ENCODE measurements around the gene MREG. TPM values are rescaled to one million over a fixed set of nuclear protein-coding genes. Genes with fewer than 3 reads are reported as not detected.
"Not testable (repeated sequence)": the region's sequence is repeated elsewhere in the genome, so short reads cannot be mapped to it uniquely, and the experiment has no call there.

Gene MREG
- total and polyA plus RNA-seq, 2 experiments from 2014 or later = 1.8 to 3.1 TPM

- Histone ChIP-seq H3K27ac (no peak overlapping the region), H3K9me3 (ENCODE audit: low read depth) (no peaks in the 10 kb centered on the region), H3K9me2 (ENCODE audit: insufficient read depth) (no peaks in the 10 kb centered on the region), H3K4me3 (no peak overlapping the region), H3K4me1 (ENCODE audit: insufficient read depth) (peaks cover 8% of the 10 kb centered on the region), H3F3A (ENCODE audit: insufficient read depth) (peaks cover 8% of the 10 kb centered on the region; the same call in 1 of the 2 replicates), H4K20me1 (ENCODE audit: insufficient read depth) (no peaks in the 10 kb centered on the region), H3K4me2 (ENCODE audit: unreplicated experiment) (no peak overlapping the region), H3K9ac (no peak overlapping the region), H3K36me3 (ENCODE audit: low read depth) (no peaks in the 10 kb centered on the region), H2AFZ (no peak overlapping the region), H3K27me3 (replicated peaks; ENCODE audit: insufficient read depth) (no peaks in the 10 kb centered on the region), H3K79me2 (ENCODE audit: insufficient read depth) (no peaks in the 10 kb centered on the region)
- in situ Hi-C loops (cut with MboI) = no loop called here
- DNase-seq = no peak
- TF ChIP-seq EZH2phosphoT487 (IDR thresholded peaks at IDR 0.05; ENCODE audit: insufficient read depth, low read depth) (no peak), EZH2 (IDR thresholded peaks at IDR 0.05; ENCODE audit: insufficient read depth, poor library complexity, severe bottlenecking) (no peak)
- WGBS, 2 experiments (ENCODE audit: low coverage in 1 of 2, low lambda C conversion rate in 2 of 2, missing lambda C conversion rate in 2 of 2) = 85 to 93% methylated on average over 2 of the region's 2 CpGs
These were observed 38.5 kb downstream of the MREG start for GRCh38 chr2:215974700-215975429.

- no peak overlapping the region for H3K9ac ChIP-seq
- in situ Hi-C loops (cut with MboI) = no loop called here
- H3F3A ChIP-seq (ENCODE audit: insufficient read depth) = peaks cover 8% of the 10 kb centered on the region; the same call in 1 of the 2 replicates
- H3K79me2 ChIP-seq (ENCODE audit: insufficient read depth) = no peaks in the 10 kb centered on the region
- TF ChIP-seq EZH2phosphoT487 (IDR thresholded peaks at IDR 0.05; ENCODE audit: insufficient read depth, low read depth) (no peak), EZH2 (IDR thresholded peaks at IDR 0.05; ENCODE audit: insufficient read depth, poor library complexity, severe bottlenecking) (no peak)
- WGBS, 2 experiments (ENCODE audit: low coverage in 1 of 2, low lambda C conversion rate in 2 of 2, missing lambda C conversion rate in 2 of 2) = 21% methylated on average over 6 of the region's 6 CpGs
- peak overlapping the region; percentile 24 for H3K4me2 ChIP-seq (ENCODE audit: unreplicated experiment)
- DNase-seq = peak; percentile 76
- H3K9me2 ChIP-seq (ENCODE audit: insufficient read depth) = no peaks in the 10 kb centered on the region
- peaks cover 8% of the 10 kb centered on the region for H3K4me1 ChIP-seq (ENCODE audit: insufficient read depth)
- H3K27ac ChIP-seq = no peak overlapping the region
- H4K20me1 ChIP-seq (ENCODE audit: insufficient read depth) = no peaks in the 10 kb centered on the region
- H3K36me3 ChIP-seq (ENCODE audit: low read depth) = no peaks in the 10 kb centered on the region
- H3K4me3 ChIP-seq = no peak overlapping the region
- no peaks in the 10 kb centered on the region for H3K27me3 ChIP-seq (replicated peaks; ENCODE audit: insufficient read depth)
- H2AFZ ChIP-seq = no peak overlapping the region
- H3K9me3 ChIP-seq (ENCODE audit: low read depth) = no peaks in the 10 kb centered on the region
These were observed 39.2 kb downstream of the MREG start for GRCh38 chr2:215973954-215974699.

GRCh38 chr2:215973145-215973792 is 40.1 kb downstream of the MREG start:
- Histone ChIP-seq H3K79me2 (ENCODE audit: insufficient read depth) (no peaks in the 10 kb centered on the region), H4K20me1 (ENCODE audit: insufficient read depth) (no peaks in the 10 kb centered on the region), H3K4me2 (ENCODE audit: unreplicated experiment) (no peak overlapping the region), H3K4me3 (no peak overlapping the region), H3K27ac (no peak overlapping the region), H3K27me3 (replicated peaks; ENCODE audit: insufficient read depth) (no peaks in the 10 kb centered on the region), H3K4me1 (ENCODE audit: insufficient read depth) (peaks cover 8% of the 10 kb centered on the region), H3K9me3 (ENCODE audit: low read depth) (no peaks in the 10 kb centered on the region), H3K9me2 (ENCODE audit: insufficient read depth) (no peaks in the 10 kb centered on the region), H3K9ac (no peak overlapping the region), H2AFZ (no peak overlapping the region), H3K36me3 (ENCODE audit: low read depth) (no peaks in the 10 kb centered on the region), H3F3A (ENCODE audit: insufficient read depth) (peaks cover 8% of the 10 kb centered on the region; the same call in 1 of the 2 replicates)
- in situ Hi-C loops (cut with MboI) = no loop called here
- 54 to 59% methylated on average over 7 of the region's 7 CpGs for WGBS, 2 experiments (ENCODE audit: low coverage in 1 of 2, low lambda C conversion rate in 2 of 2, missing lambda C conversion rate in 2 of 2)
- no peak for TF ChIP-seq EZH2phosphoT487 (IDR thresholded peaks at IDR 0.05; ENCODE audit: insufficient read depth, low read depth)
- TF ChIP-seq EZH2 (IDR thresholded peaks at IDR 0.05; ENCODE audit: insufficient read depth, poor library complexity, severe bottlenecking) = no peak
- DNase-seq = no peak

GRCh38 chr2:215971671-215972070 is 41.7 kb downstream of the MREG start:
- H3F3A ChIP-seq (ENCODE audit: insufficient read depth) = peaks cover 8% of the 10 kb centered on the region; the same call in 1 of the 2 replicates
- H3K4me1 ChIP-seq (ENCODE audit: insufficient read depth) = peaks cover 8% of the 10 kb centered on the region
- H3K27me3 ChIP-seq (replicated peaks; ENCODE audit: insufficient read depth) = no peaks in the 10 kb centered on the region
- WGBS, 2 experiments (ENCODE audit: low coverage in 1 of 2, low lambda C conversion rate in 2 of 2, missing lambda C conversion rate in 2 of 2) = 90 to 100% methylated on average over 5 of the region's 5 CpGs
- H3K9ac ChIP-seq = no peak overlapping the region
- H3K4me2 ChIP-seq (ENCODE audit: unreplicated experiment) = no peak overlapping the region
- no peak for DNase-seq
- H3K36me3 ChIP-seq (ENCODE audit: low read depth) = no peaks in the 10 kb centered on the region
- no peak overlapping the region for H2AFZ ChIP-seq
- TF ChIP-seq EZH2phosphoT487 (IDR thresholded peaks at IDR 0.05; ENCODE audit: insufficient read depth, low read depth) (no peak), EZH2 (IDR thresholded peaks at IDR 0.05; ENCODE audit: insufficient read depth, poor library complexity, severe bottlenecking) (no peak)
- H3K79me2 ChIP-seq (ENCODE audit: insufficient read depth) = no peaks in the 10 kb centered on the region
- H3K9me3 ChIP-seq (ENCODE audit: low read depth) = no peaks in the 10 kb centered on the region
- no peak overlapping the region for H3K27ac ChIP-seq
- no peak overlapping the region for H3K4me3 ChIP-seq
- H3K9me2 ChIP-seq (ENCODE audit: insufficient read depth) = no peaks in the 10 kb centered on the region
- in situ Hi-C loops (cut with MboI) = no loop called here
- H4K20me1 ChIP-seq (ENCODE audit: insufficient read depth) = no peaks in the 10 kb centered on the region

- H3K79me2 ChIP-seq (ENCODE audit: insufficient read depth); H3K9ac ChIP-seq; H3K4me3 ChIP-seq; H3K9me3 ChIP-seq (ENCODE audit: low read depth); DNase-seq; H3K36me3 ChIP-seq (ENCODE audit: low read depth); H3K27ac ChIP-seq; in situ Hi-C loops (cut with MboI); H3K4me2 ChIP-seq (ENCODE audit: unreplicated experiment); H3K4me1 ChIP-seq (ENCODE audit: insufficient read depth); H3F3A ChIP-seq (ENCODE audit: insufficient read depth); H4K20me1 ChIP-seq (ENCODE audit: insufficient read depth); H3K27me3 ChIP-seq (replicated peaks; ENCODE audit: insufficient read depth); H2AFZ ChIP-seq; H3K9me2 ChIP-seq (ENCODE audit: insufficient read depth): not testable (repeated sequence)
- WGBS, 2 experiments (ENCODE audit: low coverage in 1 of 2, low lambda C conversion rate in 2 of 2, missing lambda C conversion rate in 2 of 2) = 89 to 97% methylated on average over 4 of the region's 4 CpGs
These were observed 42.5 kb downstream of the MREG start for GRCh38 chr2:215970894-215971293.
